HepG2 (cell line): ENCODE results near the gene ENO1. TPM values are rescaled to one million over a fixed set of nuclear protein-coding genes. Genes with fewer than 3 reads are reported as not detected.

Source experiments
- AHDC1 ChIP-seq: sonication (generic); formaldehyde crosslinking; IDR thresholded peaks from 2 replicates; pipeline ENCODE4 v1.5.1; 2020; ENCODE audit warnings: mild to moderate bottlenecking, missing genetic modification reagents, borderline replicate concordance
- ATAD3A ChIP-seq: sonication (generic); formaldehyde crosslinking; IDR thresholded peaks from 2 replicates; pipeline ENCODE4 v1.4.0; 2020; ENCODE audit warnings: missing genetic modification reagents
- CREB1 ChIP-seq, 2 experiments: fragments of 450-650 bp in 1 of 2; IDR thresholded peaks; 2 replicates each; pipeline ENCODE4 v1.6.1; 2016 to 2017; ENCODE audit warnings: control low read depth in 1 of 2, mild to moderate bottlenecking in 1 of 2, missing compliant biosample characterization in 1 of 2, missing genetic modification characterization in 1 of 2
- DNMT1 ChIP-seq: sonication (generic); formaldehyde crosslinking; IDR thresholded peaks from 2 replicates; pipeline ENCODE4 v1.5.1; 2020; ENCODE audit warnings: mild to moderate bottlenecking, missing genetic modification reagents
- FLYWCH1 ChIP-seq: sonication (generic); formaldehyde crosslinking; IDR thresholded peaks from 2 replicates; pipeline ENCODE4 v1.8.1; 2023; ENCODE audit warnings: mild to moderate bottlenecking, missing genetic modification reagents
- FOXK2 ChIP-seq: fragments of 450-650 bp; IDR thresholded peaks from 2 replicates; pipeline ENCODE4 v1.6.1; 2016
- KAT8 ChIP-seq: IDR thresholded peaks from 2 replicates; pipeline ENCODE4 v1.6.1; 2016; ENCODE audit warnings: missing genetic modification reagents, missing compliant biosample characterization
- KDM3A ChIP-seq: IDR thresholded peaks from 2 replicates; pipeline ENCODE4 v1.6.1; 2018; ENCODE audit warnings: low read depth, missing compliant biosample characterization
- LCORL ChIP-seq, 2 experiments: fragments of 450-650 bp in 1 of 2; sonication (generic) in 1 of 2; formaldehyde crosslinking in 1 of 2; IDR thresholded peaks; 2 replicates each; pipeline versions ENCODE4 v1.5.0 to v1.6.1; 2017 to 2020; ENCODE audit warnings: antibody characterized with exemption in 1 of 2, missing genetic modification reagents in 1 of 2
- MED13 ChIP-seq: sonication (generic); formaldehyde crosslinking; IDR thresholded peaks from 2 replicates; pipeline ENCODE4 v1.5.0; 2020; ENCODE audit warnings: missing genetic modification reagents
- MEF2D ChIP-seq: sonication (generic); formaldehyde crosslinking; IDR thresholded peaks from 2 replicates; pipeline ENCODE4 v1.5.1; 2020; ENCODE audit warnings: mild to moderate bottlenecking, missing genetic modification reagents
- MIER2 ChIP-seq: IDR thresholded peaks from 2 replicates; pipeline ENCODE4 v1.6.1; 2016; ENCODE audit warnings: missing biosample characterization, missing genetic modification reagents
- NFYB ChIP-seq: sonication (generic); formaldehyde crosslinking; IDR thresholded peaks from 2 replicates; pipeline ENCODE4 v1.4.0; 2020; ENCODE audit warnings: missing genetic modification reagents
- NR2C2 ChIP-seq: sonication (generic); formaldehyde crosslinking; IDR thresholded peaks from 2 replicates; pipeline ENCODE4 v1.4.0; 2020; ENCODE audit warnings: missing genetic modification reagents, mild to moderate bottlenecking, moderate library complexity, borderline replicate concordance
- PREB ChIP-seq: sonication (generic); formaldehyde crosslinking; IDR thresholded peaks from 2 replicates; pipeline ENCODE4 v1.4.0; 2020; ENCODE audit warnings: missing genetic modification reagents
- RORA ChIP-seq: sonication (generic); formaldehyde crosslinking; IDR thresholded peaks from 2 replicates; pipeline ENCODE4 v1.5.0; 2020; ENCODE audit warnings: mild to moderate bottlenecking, missing genetic modification reagents, moderate library complexity
- SNAPC2 ChIP-seq: sonication (generic); formaldehyde crosslinking; IDR thresholded peaks from 2 replicates; pipeline ENCODE4 v1.8.1; 2022; ENCODE audit warnings: mild to moderate bottlenecking, missing genetic modification reagents
- SUZ12 ChIP-seq: fragments of 150-350 bp; IDR thresholded peaks from 2 replicates; pipeline ENCODE4 v1.6.1; 2014; ENCODE audit warnings: low read depth, low read length
- TP53 ChIP-seq: sonication (generic); formaldehyde crosslinking; conservative IDR thresholded peaks from 2 replicates; pipeline ENCODE4 v1.4.0; 2020; ENCODE audit warnings: missing genetic modification reagents
- ZFP36 ChIP-seq: fragments of 150-350 bp; IDR thresholded peaks from 2 replicates; pipeline ENCODE4 v1.6.1; 2018; ENCODE audit warnings: borderline replicate concordance, low read length, low read depth; ENCODE audit not compliant: partially characterized antibody
- ZNF547 ChIP-seq: sonication (generic); formaldehyde crosslinking; IDR thresholded peaks from 2 replicates; pipeline ENCODE4 v1.5.1; 2020; ENCODE audit warnings: mild to moderate bottlenecking, missing genetic modification reagents
- polyA plus RNA-seq, 8 experiments: library from polyadenylated mRNA; depleted of rRNA in 3 of 8; stranded (reverse) in 7 of 8; unstranded in 1 of 8; fragments of >200 nt; fragmentation: Illumina TruSeq in 4 of 8; extraction: Trizol in 4 of 8; gene quantifications; 2 replicates each; pipeline versions ENCODE4 v1.2.1 to v1.2.3, GENCODE V29; 2011 to 2016; ENCODE audit warnings: low read depth in 4 of 8, missing spikeins in 1 of 8, mixed read lengths in 1 of 8; ENCODE audit not compliant: insufficient read depth in 1 of 8
- total RNA-seq, 5 experiments: library from RNA; depleted of rRNA; stranded (reverse); fragments of >200 nt; fragmentation: Illumina TruSeq; extraction: Trizol; gene quantifications; 2 replicates each; pipeline ENCODE4 v1.2.3, GENCODE V29; 2016; ENCODE audit warnings: low read depth in 1 of 5
- TF ChIP-seq, protein P1 (sequence below): sonication (generic); formaldehyde crosslinking; IDR thresholded peaks from 2 replicates; pipeline ENCODE4 v1.8.0; 2022; ENCODE audit warnings: mild to moderate bottlenecking, missing genetic modification reagents, moderate library complexity
- TF ChIP-seq, protein P2 (sequence below): sonication (generic); formaldehyde crosslinking; IDR thresholded peaks from 2 replicates; pipeline ENCODE4 v1.4.0; 2020; ENCODE audit warnings: missing genetic modification reagents, borderline replicate concordance

Gene ENO1
- total and polyA plus RNA-seq, 2 of the 13 experiments (the other 11 are each of a cell fraction or from before 2014, with no cell fraction given): 1,559 to 3,103 TPM

- TF ChIP-seq, protein P1, sequence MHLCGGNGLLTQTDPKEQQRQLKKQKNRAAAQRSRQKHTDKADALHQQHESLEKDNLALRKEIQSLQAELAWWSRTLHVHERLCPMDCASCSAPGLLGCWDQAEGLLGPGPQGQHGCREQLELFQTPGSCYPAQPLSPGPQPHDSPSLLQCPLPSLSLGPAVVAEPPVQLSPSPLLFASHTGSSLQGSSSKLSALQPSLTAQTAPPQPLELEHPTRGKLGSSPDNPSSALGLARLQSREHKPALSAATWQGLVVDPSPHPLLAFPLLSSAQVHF (CRISPR knock-in tag): no peak
- TF ChIP-seq, protein P2, sequence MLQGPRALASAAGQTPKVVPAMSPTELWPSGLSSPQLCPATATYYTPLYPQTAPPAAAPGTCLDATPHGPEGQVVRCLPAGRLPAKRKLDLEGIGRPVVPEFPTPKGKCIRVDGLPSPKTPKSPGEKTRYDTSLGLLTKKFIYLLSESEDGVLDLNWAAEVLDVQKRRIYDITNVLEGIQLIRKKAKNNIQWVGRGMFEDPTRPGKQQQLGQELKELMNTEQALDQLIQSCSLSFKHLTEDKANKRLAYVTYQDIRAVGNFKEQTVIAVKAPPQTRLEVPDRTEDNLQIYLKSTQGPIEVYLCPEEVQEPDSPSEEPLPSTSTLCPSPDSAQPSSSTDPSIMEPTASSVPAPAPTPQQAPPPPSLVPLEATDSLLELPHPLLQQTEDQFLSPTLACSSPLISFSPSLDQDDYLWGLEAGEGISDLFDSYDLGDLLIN (CRISPR knock-in tag): no peak
- TF ChIP-seq ATAD3A (CRISPR knock-in tag) (no peak), CREB1 (IDR thresholded peaks at IDR 0.05) (no peak), CREB1 (CRISPR knock-in tag; IDR thresholded peaks at IDR 0.05) (peak; percentile 57), ZNF547 (no peak), PREB (CRISPR knock-in tag) (no peak), TP53 (CRISPR knock-in tag) (no peak), MED13 (CRISPR knock-in tag) (no peak), FLYWCH1 (no peak), NFYB (CRISPR knock-in tag) (no peak), KAT8 (peak; percentile 54; the same call in 1 of the 2 replicates), FOXK2 (no peak), KDM3A (CRISPR knock-in tag) (peak; percentile 87), NR2C2 (CRISPR knock-in tag) (no peak), RORA (no peak), MEF2D (CRISPR knock-in tag) (0 out of 2 replicates have a peak, but pooled peaks have one; percentile 29), ZFP36 (no peak), DNMT1 (CRISPR knock-in tag) (no peak), LCORL (IDR thresholded peaks at IDR 0.05) (no peak), LCORL (CRISPR knock-in tag; IDR thresholded peaks at IDR 0.05) (peak; percentile 66), AHDC1 (CRISPR knock-in tag) (no peak), SNAPC2 (no peak; the same call in 1 of the 2 replicates), SUZ12 (no peak), MIER2 (CRISPR knock-in tag) (peak; percentile 84)
Observed at GRCh38 chr1:8848663-8849386, 29.7 kb downstream of the ENO1 start (continued).
